ENCODE results near the gene SLC22A5. TPM values are rescaled to one million over a fixed set of nuclear protein-coding genes. Genes with fewer than 3 reads are reported as not detected.

The SLC22A5 gene
- total RNA-seq, 1 donor from 2014 or later, result 14.7 TPM

DNA sequence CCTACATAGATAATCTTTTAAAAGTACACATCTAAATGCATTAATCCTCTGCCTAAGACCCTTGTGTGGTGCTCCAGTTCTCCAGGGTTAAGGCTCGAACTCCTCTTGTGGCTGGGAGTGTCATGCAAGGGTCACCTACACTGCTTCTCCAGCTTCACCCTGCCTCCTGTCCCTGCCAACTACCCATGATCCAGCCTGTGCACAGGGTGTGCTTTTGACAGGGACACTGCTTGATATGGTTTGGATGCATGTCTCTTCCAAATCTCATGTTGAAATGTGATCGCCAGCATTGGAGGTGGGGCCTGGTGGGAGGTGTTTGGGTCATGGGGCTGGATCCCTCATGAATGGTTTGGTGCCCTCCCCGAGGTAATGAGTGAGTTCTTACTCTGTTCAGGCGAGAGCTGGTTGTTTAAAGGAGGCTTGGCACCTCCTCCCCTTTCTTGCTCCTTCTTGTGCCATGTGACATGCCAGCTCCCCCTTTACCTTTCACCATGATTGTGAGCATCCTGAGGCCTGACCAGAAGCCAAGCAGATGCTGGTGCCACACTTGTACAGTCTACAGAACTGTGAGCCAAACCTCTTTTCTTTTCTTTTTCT, 48.5 kb downstream of the SLC22A5 start:
- Mint-ChIP-seq H3K4me1 (ENCODE audit: low read depth) (no peaks in the 10 kb centered on the region), H3K4me3 (ENCODE audit: low read depth) (no peak overlapping the region), H3K27me3 (no peaks in the 10 kb centered on the region), H3K27ac (no peak overlapping the region), H3K9me3 (ENCODE audit: low read depth) (no peaks in the 10 kb centered on the region), H3K36me3 (ENCODE audit: insufficient read depth) (no peaks in the 10 kb centered on the region)
- no peak for DNase-seq (ENCODE audit: low spot score, unreplicated experiment)
- TF ChIP-seq CTCF (IDR thresholded peaks at IDR 0.05; ENCODE audit: unreplicated experiment), result no peak

DNA sequence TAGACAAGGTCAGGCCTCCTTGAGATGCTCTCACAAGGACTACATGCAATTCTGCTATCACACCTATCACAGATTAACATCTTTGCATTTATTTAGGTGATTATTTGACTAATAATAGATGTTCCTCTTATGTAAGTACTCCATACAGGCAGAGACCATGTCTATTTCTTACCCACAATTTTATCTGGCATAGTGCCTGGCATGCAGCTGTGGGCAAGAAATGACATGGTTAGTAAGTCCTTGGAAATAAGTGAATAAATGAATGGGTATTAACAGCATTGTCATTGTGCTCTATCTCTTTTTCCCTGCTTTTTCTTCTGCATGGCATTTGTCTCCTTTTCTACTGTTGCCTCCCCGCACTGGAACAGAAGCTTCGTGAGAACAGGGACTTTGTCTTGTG, 49.4 kb downstream of the SLC22A5 start:
- no peaks in the 10 kb centered on the region for H3K4me1 Mint-ChIP-seq (ENCODE audit: low read depth)
- TF ChIP-seq CTCF (IDR thresholded peaks at IDR 0.05; ENCODE audit: unreplicated experiment), result no peak
- H3K36me3 Mint-ChIP-seq (ENCODE audit: insufficient read depth), result no peaks in the 10 kb centered on the region
- H3K27me3 Mint-ChIP-seq, result no peaks in the 10 kb centered on the region
- no peak for DNase-seq (ENCODE audit: low spot score, unreplicated experiment)
- H3K9me3 Mint-ChIP-seq (ENCODE audit: low read depth), result no peaks in the 10 kb centered on the region
- no peak overlapping the region for H3K27ac Mint-ChIP-seq
- H3K4me3 Mint-ChIP-seq (ENCODE audit: low read depth), result no peak overlapping the region

DNA sequence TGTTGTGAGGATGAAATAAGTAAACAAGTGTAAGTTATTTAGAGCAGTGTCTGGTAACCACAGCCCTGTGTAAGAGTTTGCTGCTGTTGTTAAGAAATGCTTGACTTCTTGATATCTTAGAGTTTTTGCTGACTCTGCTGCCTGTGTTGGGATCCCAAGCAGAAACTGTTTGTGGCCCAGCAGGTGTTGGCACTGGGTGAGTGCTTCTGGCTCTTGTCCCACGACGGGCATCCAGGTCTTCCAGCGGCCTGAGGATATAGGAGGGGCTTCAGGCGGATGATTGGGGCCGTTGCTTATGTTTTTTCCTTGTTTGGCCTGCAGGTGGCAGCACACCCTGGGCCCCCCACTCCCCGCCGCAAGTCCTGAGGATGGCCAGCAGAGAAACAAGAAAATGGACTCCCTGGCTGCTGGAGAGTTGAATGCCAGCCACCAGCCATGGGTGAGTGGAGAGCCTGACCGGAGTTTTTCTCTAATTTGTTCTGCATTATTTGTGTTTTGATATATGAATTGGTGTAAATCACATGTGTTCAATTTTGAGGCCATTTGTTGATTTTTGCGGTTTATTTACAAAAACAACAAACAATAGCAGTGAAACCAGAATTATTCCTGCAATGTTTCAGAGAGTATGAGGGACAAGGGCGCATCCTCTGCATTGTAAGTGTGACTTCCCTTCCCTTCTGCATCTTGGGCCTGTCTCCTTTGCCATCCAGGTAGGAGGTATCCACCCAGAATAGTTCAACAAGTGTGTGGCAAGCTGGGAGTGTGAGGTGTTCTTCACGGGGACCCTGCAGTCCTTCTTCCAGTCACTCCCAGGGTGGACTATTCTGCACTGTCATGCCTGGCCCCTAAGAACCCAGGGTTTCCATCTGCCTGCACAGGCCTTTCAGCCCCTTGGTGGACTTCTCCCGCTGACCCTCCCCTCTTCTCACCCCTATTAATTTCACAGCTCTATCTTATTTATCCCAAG, 50.3 kb downstream of the SLC22A5 start:
- H3K36me3 Mint-ChIP-seq (ENCODE audit: insufficient read depth), result no peaks in the 10 kb centered on the region
- no peaks in the 10 kb centered on the region for H3K4me1 Mint-ChIP-seq (ENCODE audit: low read depth)
- H3K4me3 Mint-ChIP-seq (ENCODE audit: low read depth), result no peak overlapping the region
- H3K9me3 Mint-ChIP-seq (ENCODE audit: low read depth), result no peaks in the 10 kb centered on the region
- peak; percentile 92 for TF ChIP-seq CTCF (IDR thresholded peaks at IDR 0.05; ENCODE audit: unreplicated experiment)
- peak; percentile 61 for DNase-seq (ENCODE audit: low spot score, unreplicated experiment)
- no peaks in the 10 kb centered on the region for H3K27me3 Mint-ChIP-seq
- no peak overlapping the region for H3K27ac Mint-ChIP-seq

GRCh38 chr5:132420706-132421272, 51.3 kb downstream of the SLC22A5 start:
- no peaks in the 10 kb centered on the region for H3K27me3 Mint-ChIP-seq
- no peaks in the 10 kb centered on the region for H3K9me3 Mint-ChIP-seq (ENCODE audit: low read depth)
- no peak overlapping the region for H3K4me3 Mint-ChIP-seq (ENCODE audit: low read depth)
- no peaks in the 10 kb centered on the region for H3K36me3 Mint-ChIP-seq (ENCODE audit: insufficient read depth)
- H3K27ac Mint-ChIP-seq, result no peak overlapping the region
- H3K4me1 Mint-ChIP-seq (ENCODE audit: low read depth), result no peaks in the 10 kb centered on the region
- no peak for TF ChIP-seq CTCF (IDR thresholded peaks at IDR 0.05; ENCODE audit: unreplicated experiment)
- DNase-seq (ENCODE audit: low spot score, unreplicated experiment), result no peak

GRCh38 chr5:132421462-132421861, 52.0 kb downstream of the SLC22A5 start:
- no peak for TF ChIP-seq CTCF (IDR thresholded peaks at IDR 0.05; ENCODE audit: unreplicated experiment)
- Mint-ChIP-seq H3K9me3 (ENCODE audit: low read depth) (no peaks in the 10 kb centered on the region), H3K36me3 (ENCODE audit: insufficient read depth) (no peaks in the 10 kb centered on the region), H3K4me3 (ENCODE audit: low read depth) (no peak overlapping the region), H3K4me1 (ENCODE audit: low read depth) (no peaks in the 10 kb centered on the region), H3K27me3 (no peaks in the 10 kb centered on the region), H3K27ac (no peak overlapping the region)
- no peak for DNase-seq (ENCODE audit: low spot score, unreplicated experiment)
